ENCODE measurements around the gene ESRP2.
A peak's percentile ranks its signal among the peaks of the same experiment; 100 is the strongest.

Gene ESRP2

DNA sequence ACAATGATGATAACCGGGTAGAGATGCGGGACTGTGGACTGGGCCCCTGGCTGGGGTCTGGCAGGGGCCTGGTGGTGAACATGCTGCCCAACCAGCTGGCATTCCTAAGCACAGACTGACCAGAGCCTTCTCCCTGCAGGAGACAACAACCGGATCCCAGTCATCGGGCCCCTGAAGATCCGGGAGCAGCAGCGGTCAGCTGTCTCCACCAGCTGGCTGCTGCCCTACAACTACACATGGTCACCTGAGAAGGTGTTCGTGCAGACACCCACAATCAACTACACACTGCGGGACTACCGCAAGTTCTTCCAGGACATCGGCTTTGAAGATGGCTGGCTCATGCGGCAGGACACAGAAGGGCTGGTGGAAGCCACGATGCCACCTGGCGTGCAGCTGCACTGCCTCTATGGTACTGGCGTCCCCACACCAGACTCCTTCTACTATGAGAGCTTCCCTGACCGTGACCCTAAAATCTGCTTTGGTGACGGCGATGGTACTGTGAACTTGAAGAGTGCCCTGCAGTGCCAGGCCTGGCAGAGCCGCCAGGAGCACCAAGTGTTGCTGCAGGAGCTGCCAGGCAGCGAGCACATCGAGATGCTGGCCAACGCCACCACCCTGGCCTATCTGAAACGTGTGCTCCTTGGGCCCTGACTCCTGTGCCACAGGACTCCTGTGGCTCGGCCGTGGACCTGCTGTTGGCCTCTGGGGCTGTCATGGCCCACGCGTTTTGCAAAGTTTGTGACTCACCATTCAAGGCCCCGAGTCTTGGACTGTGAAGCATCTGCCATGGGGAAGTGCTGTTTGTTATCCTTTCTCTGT lies 23.3 kb upstream of the ESRP2 start:
- Histone ChIP-seq H3K4me2 (ENCODE audit: low read length) (no peak overlapping the region), H3K4me1 (ENCODE audit: control insufficient read depth, insufficient read depth, low read length) (peaks cover 27% of the 10 kb centered on the region), H3K4me3 (ENCODE audit: low read length) (no peak overlapping the region), H3K9me3 (replicated peaks; ENCODE audit: low read length) (no peaks in the 10 kb centered on the region), H3K9ac (ENCODE audit: low read depth, low read length) (no peak overlapping the region), H3K36me3 (ENCODE audit: insufficient read depth, low read length) (peaks cover 32% of the 10 kb centered on the region), H3K27me3 (ENCODE audit: control insufficient read depth, insufficient read depth, low read length) (no peaks in the 10 kb centered on the region)

DNA sequence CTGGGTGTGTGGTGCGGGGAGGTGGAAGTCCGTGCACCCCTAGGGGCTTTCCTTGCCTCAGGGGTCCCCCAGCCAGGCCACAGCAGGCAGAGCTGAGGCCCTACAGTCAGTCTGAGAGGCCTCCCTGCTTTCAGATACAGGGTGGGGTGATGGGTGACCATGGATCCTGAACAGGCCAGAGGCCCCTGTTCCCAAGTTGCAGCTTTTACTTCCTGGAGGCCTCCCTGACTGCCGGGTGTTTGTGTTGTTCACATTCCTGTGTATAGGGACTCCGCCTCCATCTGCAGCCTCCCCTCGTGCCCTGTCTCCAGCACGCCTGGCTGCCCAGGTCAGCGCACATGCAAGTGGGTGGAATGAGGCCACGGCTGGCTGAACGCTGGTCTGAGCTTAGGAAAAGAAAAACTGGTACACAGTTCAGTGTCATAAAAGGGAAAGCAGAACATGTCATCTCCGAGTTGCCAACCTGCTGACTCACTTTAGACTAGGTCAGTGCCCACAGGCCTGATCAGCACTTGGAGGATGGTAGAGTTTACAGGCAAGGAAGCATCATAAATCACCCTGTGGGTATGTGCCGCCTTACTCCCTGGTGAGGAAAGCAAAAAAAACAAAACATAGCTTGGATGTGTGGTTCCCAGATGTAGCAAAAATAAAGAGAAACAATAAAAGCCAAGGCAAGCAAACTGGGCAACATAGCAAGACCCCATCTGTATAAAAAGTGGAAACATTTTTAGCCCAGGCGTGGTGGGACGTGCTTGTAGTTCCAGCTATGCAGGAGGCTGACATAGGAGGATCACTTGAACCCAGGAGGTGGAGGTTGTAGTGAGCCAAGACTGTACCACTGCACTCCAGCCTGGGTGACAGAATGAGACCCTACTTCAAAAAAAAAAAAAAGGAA lies 22.2 kb upstream of the ESRP2 start:
- Histone ChIP-seq H3K9ac (ENCODE audit: low read depth, low read length) (peak overlapping the region; percentile 57), H3K36me3 (ENCODE audit: insufficient read depth, low read length) (peaks cover 36% of the 10 kb centered on the region)

DNA sequence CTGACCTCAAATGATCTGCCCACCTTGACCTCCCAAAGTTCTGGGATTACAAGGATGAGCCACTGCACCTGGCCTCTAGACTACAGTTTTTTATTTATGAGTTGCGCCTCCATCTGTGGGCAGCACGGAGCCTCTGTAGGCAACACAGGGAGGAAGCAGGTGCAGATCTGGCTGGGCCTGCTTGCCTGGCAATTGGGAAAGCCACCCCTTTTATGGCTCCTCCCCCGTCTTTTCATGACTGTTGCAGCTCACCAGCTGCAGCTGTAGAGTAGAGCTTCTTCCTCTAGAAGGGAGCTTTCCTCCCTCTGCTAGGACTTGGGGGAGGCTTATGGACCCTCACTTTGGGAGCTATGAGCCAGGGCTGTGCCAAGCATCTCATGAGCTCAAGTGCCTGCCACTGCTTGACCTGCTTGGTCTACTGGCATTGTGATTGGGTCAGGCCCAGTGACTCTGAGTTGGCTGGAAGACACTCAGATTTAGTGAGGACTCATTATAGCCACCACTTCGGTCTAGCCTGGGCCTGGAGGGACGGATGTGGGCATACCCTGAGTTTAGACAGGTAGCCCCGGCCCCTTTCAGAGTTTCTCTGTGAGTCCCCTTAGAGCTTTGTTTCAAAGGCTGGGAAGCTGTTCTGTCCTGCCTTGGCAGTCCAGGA lies 21.5 kb upstream of the ESRP2 start:
- Histone ChIP-seq H3K9ac (ENCODE audit: low read depth, low read length) (peak overlapping the region; percentile 57), H3K4me3 (ENCODE audit: low read length) (no peak overlapping the region), H3K36me3 (ENCODE audit: insufficient read depth, low read length) (peaks cover 40% of the 10 kb centered on the region), H3K4me2 (ENCODE audit: low read length) (peak overlapping the region; percentile 48), H3K27me3 (ENCODE audit: control insufficient read depth, insufficient read depth, low read length) (no peaks in the 10 kb centered on the region), H3K9me3 (replicated peaks; ENCODE audit: low read length) (no peaks in the 10 kb centered on the region), H3K4me1 (ENCODE audit: control insufficient read depth, insufficient read depth, low read length) (peaks cover 17% of the 10 kb centered on the region)

More for the DNA sequence above, 22.2 kb upstream of the ESRP2 start:
- no peaks in the 10 kb centered on the region for H3K27me3 ChIP-seq (ENCODE audit: control insufficient read depth, insufficient read depth, low read length)
- no peaks in the 10 kb centered on the region for H3K9me3 ChIP-seq (replicated peaks; ENCODE audit: low read length)
- peak overlapping the region; percentile 48 for H3K4me2 ChIP-seq (ENCODE audit: low read length)
- H3K4me3 ChIP-seq (ENCODE audit: low read length) = no peak overlapping the region
- H3K4me1 ChIP-seq (ENCODE audit: control insufficient read depth, insufficient read depth, low read length) = peaks cover 18% of the 10 kb centered on the region

DNA sequence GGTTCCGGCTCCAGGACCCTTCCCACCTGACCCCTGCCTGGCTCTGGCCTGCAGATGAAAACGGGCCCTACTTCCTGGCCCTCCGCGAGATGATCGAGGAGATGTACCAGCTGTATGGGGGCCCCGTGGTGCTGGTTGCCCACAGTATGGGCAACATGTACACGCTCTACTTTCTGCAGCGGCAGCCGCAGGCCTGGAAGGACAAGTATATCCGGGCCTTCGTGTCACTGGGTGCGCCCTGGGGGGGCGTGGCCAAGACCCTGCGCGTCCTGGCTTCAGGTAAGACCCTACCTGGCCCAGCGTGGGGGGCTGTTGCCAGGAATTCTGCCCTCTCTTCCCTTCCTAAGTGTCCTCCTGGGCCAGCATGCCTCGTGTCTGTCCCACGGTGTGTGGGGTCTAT lies 19.8 kb upstream of the ESRP2 start:
- Histone ChIP-seq H3K27me3 (ENCODE audit: control insufficient read depth, insufficient read depth, low read length) (no peaks in the 10 kb centered on the region), H3K4me3 (ENCODE audit: low read length) (no peak overlapping the region), H3K4me1 (ENCODE audit: control insufficient read depth, insufficient read depth, low read length) (peaks cover 17% of the 10 kb centered on the region), H3K4me2 (ENCODE audit: low read length) (no peak overlapping the region), H3K9ac (ENCODE audit: low read depth, low read length) (no peak overlapping the region), H3K9me3 (replicated peaks; ENCODE audit: low read length) (no peaks in the 10 kb centered on the region), H3K36me3 (ENCODE audit: insufficient read depth, low read length) (peaks cover 51% of the 10 kb centered on the region)

DNA sequence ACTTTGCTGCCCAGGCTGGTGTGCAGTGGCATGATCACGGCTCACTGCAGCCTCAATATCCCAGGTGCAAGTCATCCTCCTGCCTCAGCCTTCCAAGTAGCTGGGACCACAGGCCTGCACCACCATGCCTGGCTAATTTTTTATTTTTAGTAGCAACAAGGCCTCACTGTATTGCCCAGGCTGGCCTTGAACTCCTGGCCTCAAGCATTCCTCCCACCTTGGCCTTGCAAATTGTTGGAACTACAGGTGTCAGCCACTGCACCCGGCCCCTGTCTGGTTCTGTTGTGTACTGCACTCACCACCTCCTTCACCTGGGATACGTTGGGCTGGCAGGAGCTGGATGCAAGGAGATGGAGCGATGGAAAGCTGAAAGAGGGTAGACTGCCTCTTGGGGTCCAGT lies 17.8 kb upstream of the ESRP2 start:
- H3K4me1 ChIP-seq (ENCODE audit: control insufficient read depth, insufficient read depth, low read length) = peaks cover 16% of the 10 kb centered on the region
- peaks cover 40% of the 10 kb centered on the region for H3K36me3 ChIP-seq (ENCODE audit: insufficient read depth, low read length)
- no peaks in the 10 kb centered on the region for H3K9me3 ChIP-seq (replicated peaks; ENCODE audit: low read length)
- H3K4me3 ChIP-seq (ENCODE audit: low read length) = no peak overlapping the region
- no peak overlapping the region for H3K4me2 ChIP-seq (ENCODE audit: low read length)
- H3K9ac ChIP-seq (ENCODE audit: low read depth, low read length) = no peak overlapping the region
- H3K27me3 ChIP-seq (ENCODE audit: control insufficient read depth, insufficient read depth, low read length) = no peaks in the 10 kb centered on the region

DNA sequence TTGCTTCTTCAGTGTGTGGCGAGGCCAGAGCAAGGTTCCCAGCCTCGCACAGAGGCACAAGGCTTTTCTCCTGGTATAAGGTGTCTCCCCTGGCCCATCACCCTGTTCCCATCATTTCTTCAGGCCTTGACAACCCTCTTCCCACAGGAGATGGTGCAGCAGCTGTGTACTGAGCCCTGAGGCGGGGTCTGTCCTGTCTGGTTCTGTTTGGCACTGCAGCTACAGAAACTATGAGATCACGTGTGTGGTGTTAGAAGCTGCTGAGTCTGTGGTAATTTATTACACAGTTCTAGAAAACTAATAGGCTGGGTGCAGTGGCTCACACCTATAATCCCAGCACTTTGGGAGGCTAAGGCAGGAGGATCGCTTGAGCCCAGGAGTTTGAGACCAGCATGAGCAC lies 16.5 kb upstream of the ESRP2 start:
- Histone ChIP-seq H3K4me2 (ENCODE audit: low read length) (no peak overlapping the region), H3K9ac (ENCODE audit: low read depth, low read length) (no peak overlapping the region), H3K27me3 (ENCODE audit: control insufficient read depth, insufficient read depth, low read length) (no peaks in the 10 kb centered on the region), H3K4me3 (ENCODE audit: low read length) (no peak overlapping the region), H3K9me3 (replicated peaks; ENCODE audit: low read length) (no peaks in the 10 kb centered on the region), H3K4me1 (ENCODE audit: control insufficient read depth, insufficient read depth, low read length) (peaks cover 4% of the 10 kb centered on the region), H3K36me3 (ENCODE audit: insufficient read depth, low read length) (peaks cover 40% of the 10 kb centered on the region)

DNA sequence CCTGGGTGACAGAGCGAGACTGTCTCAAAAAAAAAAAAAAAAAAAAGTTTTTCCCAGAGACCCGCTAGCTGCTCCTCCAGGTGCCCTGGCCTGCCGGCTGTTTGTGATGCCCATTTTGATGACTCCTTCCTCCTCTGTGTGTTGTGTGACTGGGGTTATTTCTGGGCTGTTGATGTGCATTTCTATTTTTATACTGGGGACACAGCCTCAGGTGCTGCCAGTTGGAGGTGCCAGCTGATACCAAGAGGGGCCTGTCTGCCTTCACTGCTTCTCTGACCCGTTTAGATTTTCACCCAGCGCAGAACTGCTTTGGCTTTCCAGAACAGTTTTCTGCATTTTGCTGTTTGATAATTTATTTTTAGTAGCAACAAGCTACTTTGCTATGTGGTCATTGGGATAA lies 15.9 kb upstream of the ESRP2 start:
- H3K9ac ChIP-seq (ENCODE audit: low read depth, low read length) = no peak overlapping the region
- peaks cover 2% of the 10 kb centered on the region for H3K4me1 ChIP-seq (ENCODE audit: control insufficient read depth, insufficient read depth, low read length)
- no peaks in the 10 kb centered on the region for H3K9me3 ChIP-seq (replicated peaks; ENCODE audit: low read length)
- H3K27me3 ChIP-seq (ENCODE audit: control insufficient read depth, insufficient read depth, low read length) = no peaks in the 10 kb centered on the region
- no peak overlapping the region for H3K4me3 ChIP-seq (ENCODE audit: low read length)
- no peak overlapping the region for H3K4me2 ChIP-seq (ENCODE audit: low read length)
- peaks cover 40% of the 10 kb centered on the region for H3K36me3 ChIP-seq (ENCODE audit: insufficient read depth, low read length)

DNA sequence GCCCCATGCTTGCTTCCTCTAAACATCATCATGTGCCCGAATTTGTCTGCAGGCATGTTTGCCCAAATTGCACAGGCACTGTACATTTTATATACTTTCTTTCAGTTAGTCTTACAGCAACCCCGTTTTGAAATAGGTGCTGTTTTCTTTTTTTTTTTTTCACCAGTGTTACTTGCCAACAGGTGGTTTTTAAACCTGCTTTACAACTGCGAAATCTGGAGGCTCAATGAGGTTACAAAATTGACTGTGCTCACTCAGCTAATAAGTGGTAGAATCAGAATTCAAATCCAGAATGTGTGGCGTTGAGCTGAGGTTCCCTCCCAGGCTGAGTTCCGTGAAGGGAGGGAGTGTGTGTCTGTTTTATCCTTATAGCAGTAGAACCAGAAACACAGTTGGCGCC lies 15.0 kb upstream of the ESRP2 start:
- H3K27me3 ChIP-seq (ENCODE audit: control insufficient read depth, insufficient read depth, low read length) = no peaks in the 10 kb centered on the region
- H3K4me2 ChIP-seq (ENCODE audit: low read length) = no peak overlapping the region
- no peak overlapping the region for H3K9ac ChIP-seq (ENCODE audit: low read depth, low read length)
- no peak overlapping the region for H3K4me3 ChIP-seq (ENCODE audit: low read length)
- peaks cover 36% of the 10 kb centered on the region for H3K36me3 ChIP-seq (ENCODE audit: insufficient read depth, low read length)
- no peaks in the 10 kb centered on the region for H3K9me3 ChIP-seq (replicated peaks; ENCODE audit: low read length)
- peaks cover 10% of the 10 kb centered on the region for H3K4me1 ChIP-seq (ENCODE audit: control insufficient read depth, insufficient read depth, low read length)

DNA sequence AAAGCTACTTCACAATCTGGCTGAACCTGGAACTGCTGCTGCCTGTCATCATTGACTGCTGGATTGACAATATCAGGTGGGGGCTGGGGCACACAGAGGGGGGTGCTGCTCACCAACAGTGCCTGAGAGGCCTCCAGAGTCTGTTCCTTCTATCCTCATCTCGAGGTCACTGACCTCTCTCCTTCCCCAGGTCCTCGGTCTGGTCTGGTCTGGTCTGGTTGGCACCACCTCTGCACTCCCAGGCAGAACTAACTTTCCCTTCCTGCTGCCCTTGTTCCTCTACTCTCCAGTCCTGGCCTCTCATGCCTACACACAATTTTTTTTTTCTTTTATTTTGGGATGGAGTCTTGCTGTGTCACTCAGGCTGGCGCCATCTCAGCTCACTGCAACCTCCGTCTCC lies 13.4 kb upstream of the ESRP2 start:
- Histone ChIP-seq H3K36me3 (ENCODE audit: insufficient read depth, low read length) (peaks cover 24% of the 10 kb centered on the region), H3K4me2 (ENCODE audit: low read length) (no peak overlapping the region), H3K4me1 (ENCODE audit: control insufficient read depth, insufficient read depth, low read length) (peaks cover 18% of the 10 kb centered on the region), H3K9ac (ENCODE audit: low read depth, low read length) (no peak overlapping the region), H3K9me3 (replicated peaks; ENCODE audit: low read length) (no peaks in the 10 kb centered on the region), H3K4me3 (ENCODE audit: low read length) (no peak overlapping the region), H3K27me3 (ENCODE audit: control insufficient read depth, insufficient read depth, low read length) (no peaks in the 10 kb centered on the region)

DNA sequence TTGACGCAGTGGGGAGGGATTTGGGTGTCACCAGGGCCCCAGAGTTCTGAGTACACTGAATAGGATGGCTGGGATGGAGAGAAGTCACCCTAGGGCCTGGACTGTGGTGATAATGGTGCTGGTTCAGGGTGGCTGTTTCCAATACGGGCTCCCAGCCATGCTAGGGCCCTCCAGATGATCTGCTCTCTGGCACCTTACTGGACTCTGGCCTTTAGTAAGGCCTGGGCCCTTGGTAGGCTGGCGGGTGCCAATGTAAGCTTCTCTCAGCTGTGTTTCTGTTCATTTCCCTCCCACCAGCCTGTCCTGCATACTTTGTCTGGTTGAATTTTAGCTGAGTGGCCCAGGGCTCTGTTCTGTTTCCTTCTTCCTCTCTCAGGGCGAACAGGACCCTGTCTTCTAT lies 12.0 kb upstream of the ESRP2 start:
- peaks cover 21% of the 10 kb centered on the region for H3K4me1 ChIP-seq (ENCODE audit: control insufficient read depth, insufficient read depth, low read length)
- peaks cover 20% of the 10 kb centered on the region for H3K36me3 ChIP-seq (ENCODE audit: insufficient read depth, low read length)
- no peak overlapping the region for H3K4me2 ChIP-seq (ENCODE audit: low read length)

DNA sequence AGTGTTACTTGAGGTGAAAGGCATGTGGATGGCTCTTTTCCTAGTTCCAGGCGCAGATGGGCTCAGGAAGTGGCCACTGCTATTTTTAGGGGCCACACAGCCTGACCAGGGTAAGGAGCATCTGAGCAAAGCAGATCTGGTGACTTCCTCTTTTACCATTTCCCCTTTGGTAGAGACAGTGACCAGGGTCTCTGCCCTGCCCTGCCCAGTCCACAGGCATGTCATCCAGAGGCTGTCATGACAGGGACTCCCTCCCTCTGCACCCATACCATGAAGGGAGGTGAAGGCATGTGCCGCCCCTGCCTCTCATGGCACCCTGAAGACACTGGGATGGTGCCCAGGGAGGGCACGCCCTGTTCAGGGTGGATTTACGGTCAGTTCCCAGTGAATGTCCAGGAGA lies 11.5 kb upstream of the ESRP2 start:
- no peaks in the 10 kb centered on the region for H3K27me3 ChIP-seq (ENCODE audit: control insufficient read depth, insufficient read depth, low read length)
- no peak overlapping the region for H3K9ac ChIP-seq (ENCODE audit: low read depth, low read length)
- H3K36me3 ChIP-seq (ENCODE audit: insufficient read depth, low read length) = peaks cover 17% of the 10 kb centered on the region
- no peak overlapping the region for H3K4me2 ChIP-seq (ENCODE audit: low read length)
- H3K9me3 ChIP-seq (replicated peaks; ENCODE audit: low read length) = no peaks in the 10 kb centered on the region
- H3K4me1 ChIP-seq (ENCODE audit: control insufficient read depth, insufficient read depth, low read length) = peaks cover 21% of the 10 kb centered on the region
- H3K4me3 ChIP-seq (ENCODE audit: low read length) = no peak overlapping the region

More for the DNA sequence above, 12.0 kb upstream of the ESRP2 start:
- no peak overlapping the region for H3K9ac ChIP-seq (ENCODE audit: low read depth, low read length)
- no peaks in the 10 kb centered on the region for H3K27me3 ChIP-seq (ENCODE audit: control insufficient read depth, insufficient read depth, low read length)
- no peak overlapping the region for H3K4me3 ChIP-seq (ENCODE audit: low read length)
- no peaks in the 10 kb centered on the region for H3K9me3 ChIP-seq (replicated peaks; ENCODE audit: low read length)

All from skeletal muscle satellite cell (primary cell).